Measurements from ENCODE around the gene LENG9.
"Not testable (repeated sequence)": the region's sequence is repeated elsewhere in the genome, so short reads cannot be mapped to it uniquely, and the experiment has no call there.

LENG9 gene

GRCh38 chr19:54463531-54464043, at the start of gene LENG9:
TSS of gene LENG9 (minus strand) at chr19:54463778. CDS start at chr19:54463526, 252 bp downstream.
- peak; percentile 99 for DNase-seq (ENCODE audit: low spot score)

DNA sequence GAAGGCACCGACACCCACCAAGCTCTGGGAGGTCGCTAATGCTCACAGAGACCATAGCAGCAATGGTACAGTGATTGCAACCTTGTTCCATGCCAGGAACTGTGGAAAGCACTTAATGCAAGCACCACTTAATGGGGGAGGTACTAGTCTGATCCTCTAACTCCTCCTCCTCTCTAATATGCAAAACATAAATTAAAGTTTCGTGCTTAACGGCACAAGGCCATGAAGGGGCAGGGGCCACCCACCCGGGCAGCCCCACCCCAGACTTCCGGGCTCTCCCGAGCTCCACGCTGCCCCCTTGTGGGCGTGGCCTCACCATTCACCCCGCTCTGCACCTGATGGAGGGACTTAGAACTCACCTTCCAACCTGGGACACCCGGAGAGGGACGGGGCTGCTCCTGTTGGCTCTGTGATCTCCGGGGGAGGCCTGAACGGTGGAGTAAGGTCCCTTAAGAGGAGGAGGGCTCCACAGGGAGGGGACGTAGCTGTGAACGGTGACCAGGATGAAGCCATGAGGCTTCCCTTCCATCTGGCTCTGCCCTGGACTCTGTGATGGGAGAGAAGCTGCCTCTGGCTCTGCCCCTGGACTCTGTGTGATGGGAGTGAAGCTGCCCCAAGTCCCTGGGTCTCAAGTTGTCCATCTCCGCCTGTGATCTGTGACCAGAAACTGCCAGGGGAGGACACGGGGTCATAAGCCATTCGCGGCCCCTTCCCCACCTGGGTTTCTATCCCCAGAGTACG, 45.8 kb upstream of the LENG9 start:
- not testable (repeated sequence) for DNase-seq (ENCODE audit: low spot score)

GRCh38 chr19:54508487-54508886, 44.9 kb upstream of the LENG9 start:
- DNase-seq (ENCODE audit: low spot score), result not testable (repeated sequence)

- DNase-seq (ENCODE audit: low spot score), result no peak
These were observed 44.2 kb upstream of the LENG9 start for GRCh38 chr19:54507824-54508223.

- DNase-seq (ENCODE audit: low spot score), result not testable (repeated sequence)
These were observed 43.6 kb upstream of the LENG9 start for GRCh38 chr19:54507038-54507717.

- peak; percentile 6 for DNase-seq (ENCODE audit: low spot score)
These were observed 42.5 kb upstream of the LENG9 start for GRCh38 chr19:54506079-54506478.

DNA sequence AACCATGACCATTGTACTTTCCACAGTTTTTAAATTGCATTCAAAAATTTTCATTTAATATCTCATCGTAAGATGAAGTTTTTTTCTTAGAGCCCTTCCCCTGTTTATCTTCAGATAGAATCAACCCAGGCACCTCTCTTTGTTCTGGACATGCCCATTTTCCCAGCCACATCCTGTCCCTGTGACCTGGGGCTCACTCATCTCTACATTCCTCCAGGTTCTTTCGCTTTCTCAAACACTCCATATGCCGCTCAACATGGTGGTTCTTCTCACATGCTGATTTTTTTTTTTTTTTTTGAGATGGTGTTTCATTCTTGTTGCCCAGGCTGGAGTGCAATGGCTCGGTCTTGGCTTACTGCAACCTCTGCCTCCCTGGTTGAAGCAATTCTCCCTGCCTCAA, 42.0 kb upstream of the LENG9 start:
- not testable (repeated sequence) for DNase-seq (ENCODE audit: low spot score)

DNA sequence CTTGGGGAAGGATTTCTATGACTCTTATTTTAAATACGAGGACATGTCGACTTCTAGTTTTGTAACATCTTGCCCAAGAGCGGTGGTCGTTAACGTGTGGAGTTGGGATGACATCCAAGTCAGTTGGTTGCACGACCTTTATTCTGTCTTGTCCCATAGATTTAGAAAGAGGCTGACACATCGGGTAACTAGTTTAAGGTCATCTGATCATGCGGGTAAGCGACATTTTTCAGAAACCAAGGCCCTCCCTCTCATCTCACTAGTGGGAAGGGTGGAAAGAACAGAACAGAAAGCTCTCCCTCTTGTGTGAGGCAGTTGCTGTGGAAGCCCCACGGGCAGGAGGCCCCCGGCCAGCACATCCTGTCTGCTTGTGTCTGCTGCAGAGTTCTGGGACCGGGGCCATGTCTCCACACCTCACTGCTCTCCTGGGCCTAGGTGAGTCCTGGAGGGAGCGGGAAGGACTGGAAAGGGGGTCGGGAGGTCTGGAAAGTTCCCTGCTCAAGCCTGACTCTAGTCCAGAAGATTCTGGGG, 39.0 kb upstream of the LENG9 start, which contains the start of gene LAIR2:
LAIR2 (plus strand) TSS at position 314 of the 531 bp plus-strand sequence; CDS start at position 402, 88 bp downstream.
- no peak for DNase-seq (ENCODE audit: low spot score)

DNA sequence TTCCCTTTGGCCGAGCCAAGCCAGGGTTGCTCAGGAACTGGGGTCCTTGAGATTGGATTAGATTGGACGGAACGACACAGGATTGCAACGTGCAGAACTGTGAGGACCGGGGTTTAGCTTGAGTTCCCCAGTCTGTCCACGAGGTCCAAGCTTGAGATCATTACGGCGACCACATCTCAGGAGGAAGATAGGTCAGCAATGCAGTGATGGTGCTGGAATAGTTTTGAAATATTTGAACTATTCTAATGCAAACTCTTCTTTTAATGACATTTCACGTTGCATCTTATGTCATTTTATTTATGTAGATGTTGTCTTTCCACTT, 34.8 kb upstream of the LENG9 start:
- not testable (repeated sequence) for DNase-seq (ENCODE audit: low spot score)

DNA sequence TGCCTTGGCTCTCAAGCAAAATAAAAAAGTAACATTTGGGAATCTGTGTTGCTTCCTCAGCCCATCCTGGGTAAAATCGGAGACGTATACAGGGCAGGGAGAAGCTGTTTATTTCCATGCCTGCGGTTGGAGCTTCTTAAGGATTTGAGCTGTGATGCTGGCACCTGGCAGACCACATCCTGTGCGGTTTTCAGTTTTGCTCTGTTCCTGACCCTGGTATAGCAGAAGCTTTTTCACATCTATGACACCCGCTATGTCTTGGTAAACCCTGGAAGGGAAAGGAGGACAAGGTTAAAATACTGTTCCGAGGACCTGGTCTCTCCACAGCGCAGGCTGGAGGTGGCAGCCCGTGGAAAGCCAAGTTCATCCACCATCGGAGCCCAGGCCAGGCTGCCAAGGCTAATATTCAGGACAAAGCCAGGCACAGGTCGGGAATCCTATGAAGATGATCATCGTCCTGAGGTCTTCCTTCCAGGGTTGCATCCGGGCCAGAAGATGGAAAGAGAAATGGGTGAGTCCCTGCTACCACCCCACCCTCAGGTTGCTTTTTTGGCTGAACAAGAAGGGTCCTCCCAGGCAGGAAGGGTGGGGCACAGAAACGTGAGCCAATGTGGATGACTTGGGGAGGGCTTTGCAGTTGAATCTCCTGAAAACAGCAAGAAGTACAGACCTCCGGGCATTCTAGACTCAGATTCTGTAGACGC, 34.3 kb upstream of the LENG9 start:
- DNase-seq (ENCODE audit: low spot score), result not testable (repeated sequence)

- not testable (repeated sequence) for DNase-seq (ENCODE audit: low spot score)
These were observed 31.7 kb upstream of the LENG9 start for GRCh38 chr19:54495284-54495683.

DNA sequence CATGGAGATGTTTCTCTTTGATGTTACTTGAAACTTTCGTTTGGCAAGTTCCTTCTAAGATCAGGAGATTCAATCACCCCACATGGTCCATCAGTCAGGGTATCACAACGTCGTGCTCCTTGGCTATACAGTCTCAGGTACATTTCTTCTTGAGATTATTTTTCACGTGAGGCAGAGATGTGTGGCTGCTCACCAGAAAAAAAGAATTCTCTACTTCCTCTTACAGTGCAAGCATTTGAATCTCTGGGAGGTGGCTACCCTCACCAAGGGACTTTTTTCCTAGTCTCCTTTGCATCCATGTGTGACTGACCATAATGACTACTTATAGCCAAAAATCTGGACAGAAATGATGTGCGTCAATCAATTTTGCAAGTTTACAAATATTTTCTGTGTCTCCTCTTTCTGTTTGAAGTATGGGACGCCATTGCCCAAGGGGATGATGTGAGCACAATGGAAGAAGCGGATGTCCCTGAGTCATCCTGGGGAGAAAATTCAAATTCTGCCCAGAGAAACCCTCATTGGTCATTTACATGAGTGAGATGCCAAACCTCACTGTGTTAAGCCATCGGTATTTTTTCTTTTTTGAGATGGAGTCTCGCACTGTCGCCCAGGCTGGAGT, 30.5 kb upstream of the LENG9 start:
- DNase-seq (ENCODE audit: low spot score), result no peak

- DNase-seq (ENCODE audit: low spot score), result not testable (repeated sequence)
These were observed 29.5 kb upstream of the LENG9 start for GRCh38 chr19:54493056-54493455.

GRCh38 chr19:54492568-54492967, 29.0 kb upstream of the LENG9 start:
- DNase-seq (ENCODE audit: low spot score), result no peak

DNA sequence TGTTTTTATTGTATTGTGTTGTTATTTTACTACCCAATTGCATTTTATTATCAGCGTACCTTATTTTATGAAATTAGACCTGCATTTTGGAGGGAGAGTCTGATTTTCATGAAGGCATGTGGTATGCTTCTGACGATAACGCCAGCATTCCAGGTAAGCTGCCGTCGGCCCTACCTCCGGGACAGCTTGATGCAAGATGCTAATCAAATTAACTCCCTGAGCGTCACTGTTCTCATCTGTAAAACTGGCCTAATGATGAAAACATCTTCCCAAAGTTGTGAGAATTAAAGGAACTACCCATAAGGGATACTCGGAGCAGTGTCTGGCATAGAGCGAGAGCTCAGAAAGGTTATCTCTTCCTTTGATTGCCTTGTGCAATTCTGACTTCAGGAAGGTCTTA, 26.2 kb upstream of the LENG9 start:
- no peak for DNase-seq (ENCODE audit: low spot score)

DNA sequence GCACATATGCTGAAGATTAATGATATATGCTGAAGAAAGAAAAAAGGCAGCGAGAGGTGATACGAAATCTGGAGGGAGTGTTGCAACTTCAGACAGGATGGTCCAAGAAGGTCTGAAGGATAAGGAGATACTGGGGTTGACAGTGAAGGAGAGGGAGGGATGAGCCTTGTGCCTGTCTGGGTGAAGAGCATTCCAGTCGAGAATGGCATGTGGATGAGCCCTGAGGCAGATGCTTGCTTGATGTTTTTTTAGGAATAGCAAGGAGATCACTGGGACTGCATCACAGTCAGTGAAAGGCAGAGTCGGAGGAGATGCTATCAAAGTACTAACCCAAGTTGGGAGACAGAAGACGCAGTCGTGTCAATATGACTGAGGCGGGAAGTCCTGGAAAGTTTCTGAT, 25.8 kb upstream of the LENG9 start:
- DNase-seq (ENCODE audit: low spot score), result no peak

- no peak for DNase-seq (ENCODE audit: low spot score)
These were observed 22.3 kb upstream of the LENG9 start for GRCh38 chr19:54485851-54486250.

DNA sequence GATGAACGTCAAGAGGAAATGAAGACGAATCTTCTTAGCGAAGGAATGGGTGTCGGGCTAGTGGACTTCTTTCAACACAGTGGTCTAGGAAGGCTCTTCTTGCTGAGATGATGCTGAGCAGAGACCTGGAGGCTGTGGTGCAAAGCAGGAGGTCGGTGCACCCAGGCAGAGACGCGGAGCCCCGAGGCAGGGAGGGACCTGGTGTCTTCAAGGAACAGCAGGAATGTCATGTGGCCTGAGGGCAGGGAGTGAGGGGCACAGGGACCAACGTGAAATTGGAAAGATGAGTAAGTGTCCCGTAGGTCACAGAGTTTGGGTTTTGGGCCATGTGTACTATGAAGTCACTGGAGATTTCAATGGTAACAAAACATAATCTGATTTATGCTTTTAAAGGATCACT, 20.9 kb upstream of the LENG9 start:
- DNase-seq (ENCODE audit: low spot score), result no peak

DNA sequence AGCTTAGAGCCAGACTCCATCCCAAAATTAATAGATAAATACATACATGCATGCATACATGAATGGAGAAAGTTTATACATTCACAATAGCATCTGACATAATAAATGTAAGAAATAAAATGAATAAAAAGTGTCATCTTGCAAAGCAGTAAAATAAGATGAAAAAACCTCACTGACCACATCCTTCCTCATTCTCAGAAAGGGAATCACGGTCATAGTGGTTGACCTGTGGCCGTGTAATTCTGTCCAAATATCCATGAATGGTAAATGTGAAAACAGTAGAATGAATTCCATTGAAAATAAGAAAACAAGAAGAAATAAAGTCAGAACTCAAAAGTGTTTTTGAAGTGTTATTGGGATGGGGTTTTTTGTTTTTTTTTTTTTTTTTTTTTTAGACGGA, 19.3 kb upstream of the LENG9 start:
- no peak for DNase-seq (ENCODE audit: low spot score)

DNA sequence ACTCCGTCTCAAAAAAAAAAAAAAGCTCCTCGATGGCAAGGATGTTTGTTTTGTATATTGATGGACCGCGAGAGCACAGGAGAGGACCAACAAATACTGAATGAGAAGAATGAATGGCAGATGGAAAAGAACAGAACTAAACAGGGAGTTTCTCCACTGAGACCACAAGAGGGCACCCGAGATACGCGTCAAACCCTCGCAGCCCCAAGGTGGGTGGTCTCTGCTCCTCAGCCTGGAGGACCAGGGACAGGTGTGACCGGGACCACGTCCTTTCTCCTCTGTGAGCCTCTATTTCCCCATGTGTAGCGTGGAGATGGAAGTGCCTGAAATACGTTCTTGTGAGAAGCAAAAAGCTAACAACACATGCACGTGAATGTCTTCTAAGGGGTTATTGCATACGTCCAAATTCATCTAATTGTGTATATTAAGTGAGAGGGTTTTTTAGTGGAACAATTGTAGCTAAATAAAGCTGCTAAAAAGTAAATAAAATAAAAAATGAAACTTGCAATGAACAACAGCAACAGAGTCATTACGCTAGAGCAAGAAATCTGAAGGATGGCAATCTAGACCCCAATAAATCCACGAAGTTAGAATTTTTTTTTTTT, 17.9 kb upstream of the LENG9 start:
- DNase-seq (ENCODE audit: low spot score), result peak; percentile 43

DNA sequence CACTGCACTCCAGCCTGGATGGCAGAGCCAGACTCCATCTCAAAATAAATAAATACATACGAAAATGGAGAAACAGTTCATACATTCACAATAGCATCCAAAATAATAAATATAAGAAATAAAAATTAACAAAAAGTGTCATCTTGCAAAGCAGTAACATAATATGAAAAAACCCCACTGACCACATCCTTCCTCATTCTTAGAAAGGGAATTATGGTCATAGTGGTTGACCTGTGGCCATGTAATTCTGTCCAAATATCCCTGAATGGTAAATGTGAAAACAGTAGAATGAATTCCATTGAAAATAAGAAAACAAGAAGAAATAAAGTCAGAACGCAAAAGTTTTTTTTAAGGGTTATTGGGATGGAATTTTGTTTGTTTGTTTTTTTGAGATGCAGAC, 16.5 kb upstream of the LENG9 start:
- no peak for DNase-seq (ENCODE audit: low spot score)

All from kidney tubule cell (primary cell).